ENCODE results near the gene GPI. TPM values are rescaled to one million over a fixed set of nuclear protein-coding genes. Genes with fewer than 3 reads are reported as not detected.

The GPI gene
- total and polyA plus RNA-seq, 2 donors (not counting 3 experiments of a cell fraction or from before 2014, with no cell fraction given) = 131 to 273 TPM

DNA sequence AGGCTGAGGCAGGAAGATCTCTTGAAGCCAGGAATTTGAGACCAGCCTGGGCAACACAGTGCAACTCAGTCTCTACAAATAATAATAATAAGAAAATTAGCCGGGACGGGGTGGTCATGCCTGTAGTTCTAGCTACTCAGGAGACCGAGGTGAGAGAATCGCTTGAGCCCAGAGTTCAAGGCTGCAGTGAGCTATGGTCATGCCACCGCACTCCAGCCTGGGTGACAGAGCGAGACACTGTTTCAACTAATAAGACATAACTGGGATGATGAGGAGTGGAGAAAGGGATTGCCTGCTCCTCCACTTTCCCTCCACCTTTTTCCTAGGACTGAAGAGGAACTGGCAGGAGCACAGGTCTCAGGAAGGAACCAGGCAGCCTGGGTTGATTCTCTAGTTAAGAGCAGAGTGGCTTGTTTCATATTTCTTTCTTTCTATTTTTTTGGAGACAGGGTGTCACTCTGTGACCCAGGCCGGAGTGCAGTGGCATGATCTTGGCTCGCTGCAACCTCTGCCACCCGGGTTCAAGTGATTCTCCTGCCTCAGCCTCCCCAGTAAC lies 4.6 kb upstream of the GPI start:
- Histone ChIP-seq H3K9me3 (replicated peaks; ENCODE audit: control insufficient read depth, insufficient read depth, low read length) (no peaks in the 10 kb centered on the region), H3K4me3 (replicated peaks in 1 of 3; ENCODE audit: insufficient read depth in 1 of 3, low read depth in 1 of 3, low read length in 3 of 3) (no peak overlapping the region), H3K79me2 (ENCODE audit: control insufficient read depth, insufficient read depth, low read length) (peaks cover 2% of the 10 kb centered on the region), H3K4me1 (ENCODE audit: control insufficient read depth, extremely low read depth, insufficient read depth, low read length) (peaks cover 14% of the 10 kb centered on the region), H4K20me1 (replicated peaks; ENCODE audit: control insufficient read depth, extremely low read depth, insufficient read depth, low read length) (no peaks in the 10 kb centered on the region), H3K4me2 (ENCODE audit: insufficient read depth, low read length) (no peak overlapping the region), H3K9ac (replicated peaks; ENCODE audit: extremely low read depth, insufficient read depth, low read length) (no peak overlapping the region), H3K9me1 (replicated peaks; ENCODE audit: control insufficient read depth, extremely low read depth, insufficient read depth, low read length) (no peaks in the 10 kb centered on the region), H3K27me3 (ENCODE audit: control insufficient read depth in 2 of 2, insufficient read depth in 2 of 2, low read length in 2 of 2) (no peaks in the 10 kb centered on the region), H2AFZ (ENCODE audit: low read depth, low read length) (no peak overlapping the region), H3K27ac (ENCODE audit: insufficient read depth, low read depth, low read length) (no peak overlapping the region), H3K36me3 (ENCODE audit: control insufficient read depth in 2 of 2, extremely low read depth in 1 of 2, insufficient read depth in 2 of 2, low read length in 2 of 2) (peaks cover 0 to 3% of the 10 kb centered on the region in 2 experiments)
- CTCF ChIA-PET = interaction anchor here (1.6 kb wide), 1 partner anchor 128 kb away, joined by 5 read pairs; no protein-coding TSS in a partner anchor
- FAIRE-seq (no peak), DNase-seq (ENCODE audit: low read depth, low spot score) (no peak)
- intact Hi-C loops (cut with micrococcal nuclease) (no loop called here), dilution Hi-C loops (cut with MboI; ENCODE audit: extremely low pct_ligation_motif_present, low sequenced_read_pairs) (no loop called here)
- BruUV-seq (replicated peaks) = no TSS peak
- POLR2A ChIA-PET = no interaction called here
- TF ChIP-seq POLR2AphosphoS5 (IDR thresholded peaks at IDR 0.05; ENCODE audit: insufficient read depth, low read depth, low read length) = no peak
- TF ChIP-seq, protein P1, sequence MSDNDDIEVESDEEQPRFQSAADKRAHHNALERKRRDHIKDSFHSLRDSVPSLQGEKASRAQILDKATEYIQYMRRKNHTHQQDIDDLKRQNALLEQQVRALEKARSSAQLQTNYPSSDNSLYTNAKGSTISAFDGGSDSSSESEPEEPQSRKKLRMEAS (IDR thresholded peaks at IDR 0.05; ENCODE audit: insufficient read depth, insufficient read length) = no peak
- TF ChIP-seq EZH2 (IDR thresholded peaks at IDR 0.05; ENCODE audit: borderline replicate concordance, low read depth, low read length, severe bottlenecking) = no peak
- TF ChIP-seq MYC (IDR thresholded peaks at IDR 0.05; ENCODE audit: low read depth, low read length) = no peak
- TF ChIP-seq, protein P2, sequence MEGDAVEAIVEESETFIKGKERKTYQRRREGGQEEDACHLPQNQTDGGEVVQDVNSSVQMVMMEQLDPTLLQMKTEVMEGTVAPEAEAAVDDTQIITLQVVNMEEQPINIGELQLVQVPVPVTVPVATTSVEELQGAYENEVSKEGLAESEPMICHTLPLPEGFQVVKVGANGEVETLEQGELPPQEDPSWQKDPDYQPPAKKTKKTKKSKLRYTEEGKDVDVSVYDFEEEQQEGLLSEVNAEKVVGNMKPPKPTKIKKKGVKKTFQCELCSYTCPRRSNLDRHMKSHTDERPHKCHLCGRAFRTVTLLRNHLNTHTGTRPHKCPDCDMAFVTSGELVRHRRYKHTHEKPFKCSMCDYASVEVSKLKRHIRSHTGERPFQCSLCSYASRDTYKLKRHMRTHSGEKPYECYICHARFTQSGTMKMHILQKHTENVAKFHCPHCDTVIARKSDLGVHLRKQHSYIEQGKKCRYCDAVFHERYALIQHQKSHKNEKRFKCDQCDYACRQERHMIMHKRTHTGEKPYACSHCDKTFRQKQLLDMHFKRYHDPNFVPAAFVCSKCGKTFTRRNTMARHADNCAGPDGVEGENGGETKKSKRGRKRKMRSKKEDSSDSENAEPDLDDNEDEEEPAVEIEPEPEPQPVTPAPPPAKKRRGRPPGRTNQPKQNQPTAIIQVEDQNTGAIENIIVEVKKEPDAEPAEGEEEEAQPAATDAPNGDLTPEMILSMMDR (IDR thresholded peaks at IDR 0.05; ENCODE audit: extremely low read depth in 1 of 2, insufficient read depth in 1 of 2, low read depth in 1 of 2, low read length in 2 of 2) = no peak
- no peak for TF ChIP-seq GATA2 (IDR thresholded peaks at IDR 0.05; ENCODE audit: insufficient read depth, insufficient read length, low read depth, low read length)
- TF ChIP-seq POLR2A (IDR thresholded peaks at IDR 0.05; ENCODE audit: low read depth, low read length) = no peak
- no peak for TF ChIP-seq FOS (IDR thresholded peaks at IDR 0.05; ENCODE audit: borderline replicate concordance, insufficient read depth, low read length)
- no peak for TF ChIP-seq JUN (IDR thresholded peaks at IDR 0.05; ENCODE audit: borderline replicate concordance, insufficient read depth, insufficient read length, low read depth)
